NCI-H1694 (cell line): ENCODE data around the gene HGF.
"Not testable (repeated sequence)": the region's sequence is repeated elsewhere in the genome, so short reads cannot be mapped to it uniquely, and the experiment has no call there.

Experiments used
- DNase-seq: peaks from one replicate; lab custom pipeline; 2025; lab: John Stamatoyannopoulos, UW

Gene HGF

DNA sequence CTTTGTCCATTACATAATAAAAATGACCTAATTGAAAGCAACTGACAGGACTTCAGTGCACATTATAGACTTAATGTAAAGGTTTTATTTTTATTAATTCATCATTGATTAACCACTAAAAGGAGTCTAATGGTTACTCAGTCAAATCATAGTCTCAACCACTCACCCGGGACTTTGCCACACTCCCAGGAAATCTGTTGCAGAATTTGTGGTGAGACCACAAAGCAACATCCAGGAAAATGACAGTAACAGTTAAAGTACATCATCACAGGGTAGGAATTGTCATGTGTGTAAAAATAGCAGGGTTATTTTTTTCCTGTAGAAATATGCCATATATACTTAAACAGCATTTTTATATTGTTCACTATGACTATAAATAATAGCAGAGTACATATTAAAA is 6.3 kb upstream of the HGF start:
- DNase-seq: no peak

DNA sequence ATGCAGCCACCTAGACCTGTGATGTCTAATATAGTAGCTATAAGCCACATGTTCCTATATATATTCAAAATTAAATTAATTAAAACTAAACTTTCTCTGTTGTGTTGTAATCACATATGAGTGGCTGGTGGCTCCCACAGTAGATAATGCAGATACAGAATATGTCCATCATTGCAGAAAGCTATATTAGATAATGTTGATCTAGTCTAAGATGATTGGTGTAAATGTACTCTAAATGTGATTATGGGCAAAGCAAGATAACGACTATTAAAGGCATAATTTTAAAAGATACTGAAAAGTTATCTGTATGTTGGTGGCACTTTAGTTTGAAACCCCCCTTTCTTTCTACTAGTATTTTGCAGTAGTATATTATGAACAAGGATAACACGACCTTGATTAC is 5.7 kb upstream of the HGF start:
- DNase-seq: no peak

DNA sequence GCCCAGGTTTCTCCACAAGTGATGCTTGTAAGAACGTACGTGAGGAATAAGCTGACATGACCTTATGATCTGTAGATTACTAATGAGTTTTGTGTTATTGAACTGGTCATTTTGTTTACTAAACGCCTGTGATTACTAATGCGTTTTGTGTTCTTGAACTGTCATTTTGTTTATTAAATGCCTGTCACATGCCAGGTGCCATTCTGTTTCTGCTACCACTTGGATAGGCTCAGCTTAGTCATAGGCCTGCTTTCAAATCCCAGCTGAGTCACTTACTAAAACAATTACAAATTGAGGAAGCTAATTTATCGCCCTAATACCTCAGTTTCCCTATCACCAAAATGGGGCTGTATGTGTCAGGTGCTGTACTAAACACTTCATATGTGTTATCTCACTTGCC is 4.7 kb upstream of the HGF start:
- DNase-seq: no peak

DNA sequence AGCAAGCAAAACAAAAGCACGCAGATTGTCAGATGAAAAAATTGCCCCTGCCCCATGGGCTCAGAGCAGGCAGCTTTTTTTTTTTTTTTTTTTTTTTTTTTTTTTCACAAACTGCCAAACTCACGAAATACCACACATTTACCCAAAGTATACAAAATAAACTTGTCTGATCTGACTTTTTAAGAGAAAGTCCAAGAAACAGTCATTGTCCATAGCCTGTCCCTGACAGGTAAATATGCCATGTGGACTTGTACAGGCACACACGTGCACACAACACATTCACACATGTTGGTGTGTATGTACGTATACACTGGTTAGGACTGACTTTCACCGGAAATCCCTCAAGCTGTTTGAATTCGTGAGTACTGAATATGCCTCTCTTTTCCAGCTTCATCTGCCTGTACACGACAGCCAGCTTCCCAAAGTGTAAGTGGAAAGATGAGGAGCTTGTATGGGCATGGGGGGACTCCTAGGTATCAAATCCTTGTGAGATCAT is 929 bp upstream of the HGF start:
- no peak for DNase-seq

DNA sequence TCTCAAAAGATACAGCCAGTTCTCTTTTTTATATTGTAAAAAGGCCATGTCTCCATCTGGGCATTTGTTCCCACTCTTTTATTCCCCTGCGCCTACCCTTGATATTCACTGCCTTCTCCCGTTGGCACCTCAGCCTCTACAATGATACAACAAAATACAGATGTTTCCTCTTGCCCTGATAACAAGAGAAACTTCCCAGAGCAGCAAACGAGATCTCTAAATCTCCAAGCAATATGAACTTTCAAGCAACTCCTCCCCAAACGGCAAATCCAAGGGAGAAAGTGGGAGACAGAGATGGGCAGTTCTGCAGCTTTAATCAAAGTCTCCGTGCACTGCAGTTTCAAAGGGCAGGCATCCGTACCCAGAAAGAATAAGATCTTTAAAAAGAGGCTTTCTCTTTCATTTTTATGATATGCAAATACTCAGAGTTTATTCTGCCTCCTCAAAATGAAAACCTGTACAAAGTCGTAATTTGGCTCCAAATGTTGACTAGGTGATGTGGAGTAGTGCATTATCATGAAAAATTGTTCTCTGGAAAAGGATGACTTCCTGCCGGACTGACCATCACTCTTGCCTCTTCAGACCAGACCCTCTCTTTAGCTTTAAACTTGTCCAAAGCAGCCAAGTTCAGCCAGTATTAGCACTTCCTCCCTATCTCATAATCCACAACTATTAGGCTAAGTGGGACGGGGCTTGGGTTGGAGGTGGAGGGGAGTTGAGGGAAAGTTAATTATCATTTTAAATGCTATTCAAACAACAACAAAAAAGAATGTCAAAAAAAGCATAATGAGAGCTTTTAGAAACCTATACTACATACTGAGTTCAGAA is 682 bp downstream of the HGF start:
- DNase-seq: no peak

DNA sequence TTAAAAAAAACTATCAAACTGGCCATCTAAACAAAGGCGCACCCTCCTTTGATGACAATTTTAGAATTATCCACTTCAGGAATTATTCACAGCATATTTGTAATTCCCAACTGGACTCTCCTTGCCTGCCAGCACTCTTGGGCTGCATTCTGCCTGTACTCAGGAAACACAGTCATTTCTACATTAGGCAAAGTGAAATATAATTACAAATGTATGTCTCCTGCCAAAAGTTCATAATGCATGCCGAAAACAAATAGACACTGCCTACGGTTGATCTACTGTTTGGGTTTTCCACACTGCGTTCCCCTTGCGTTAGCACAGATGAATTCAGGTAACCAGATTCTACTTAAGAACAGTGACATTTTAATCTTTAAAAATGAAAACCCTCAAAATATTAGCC is 1.9 kb downstream of the HGF start:
- DNase-seq: no peak

DNA sequence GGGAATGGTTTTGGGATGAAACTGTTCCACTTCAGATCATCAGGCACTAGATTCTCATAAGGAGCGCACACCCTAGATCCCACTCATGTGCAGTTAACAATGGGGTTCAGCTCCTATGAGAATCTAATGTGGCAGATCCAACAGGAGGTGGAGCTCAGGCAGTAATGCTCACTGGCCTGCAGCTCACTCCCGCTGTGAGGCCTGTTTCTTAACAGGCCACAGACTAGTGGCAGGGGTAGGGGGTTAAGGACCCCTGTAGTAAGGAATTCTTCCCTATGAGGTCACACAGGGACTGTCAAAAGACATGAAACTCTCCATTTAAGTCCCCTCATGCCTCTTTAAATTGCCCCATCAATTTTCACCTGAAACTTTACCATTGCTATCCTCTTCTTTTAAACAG is 8.0 kb downstream of the HGF start:
- no peak for DNase-seq

DNA sequence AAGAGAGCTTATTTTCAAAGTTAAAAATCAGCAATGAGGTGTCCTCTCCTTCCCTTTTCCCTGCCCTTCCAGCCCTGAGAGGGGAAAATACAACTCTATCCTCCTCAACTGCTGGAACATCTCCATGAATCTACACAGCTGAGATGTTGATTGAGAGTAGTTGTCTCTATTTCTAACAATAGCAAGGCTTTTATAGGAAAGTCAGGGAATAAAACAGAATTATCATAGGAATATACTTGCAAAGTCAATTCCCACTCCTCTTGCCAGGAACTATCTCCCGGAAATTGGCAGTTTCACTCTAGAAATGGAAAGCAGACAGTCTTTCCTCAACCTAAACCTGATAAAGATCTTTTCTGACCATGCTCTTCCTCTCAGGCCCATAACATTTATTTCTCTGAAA is 8.8 kb downstream of the HGF start:
- DNase-seq: no peak

DNA sequence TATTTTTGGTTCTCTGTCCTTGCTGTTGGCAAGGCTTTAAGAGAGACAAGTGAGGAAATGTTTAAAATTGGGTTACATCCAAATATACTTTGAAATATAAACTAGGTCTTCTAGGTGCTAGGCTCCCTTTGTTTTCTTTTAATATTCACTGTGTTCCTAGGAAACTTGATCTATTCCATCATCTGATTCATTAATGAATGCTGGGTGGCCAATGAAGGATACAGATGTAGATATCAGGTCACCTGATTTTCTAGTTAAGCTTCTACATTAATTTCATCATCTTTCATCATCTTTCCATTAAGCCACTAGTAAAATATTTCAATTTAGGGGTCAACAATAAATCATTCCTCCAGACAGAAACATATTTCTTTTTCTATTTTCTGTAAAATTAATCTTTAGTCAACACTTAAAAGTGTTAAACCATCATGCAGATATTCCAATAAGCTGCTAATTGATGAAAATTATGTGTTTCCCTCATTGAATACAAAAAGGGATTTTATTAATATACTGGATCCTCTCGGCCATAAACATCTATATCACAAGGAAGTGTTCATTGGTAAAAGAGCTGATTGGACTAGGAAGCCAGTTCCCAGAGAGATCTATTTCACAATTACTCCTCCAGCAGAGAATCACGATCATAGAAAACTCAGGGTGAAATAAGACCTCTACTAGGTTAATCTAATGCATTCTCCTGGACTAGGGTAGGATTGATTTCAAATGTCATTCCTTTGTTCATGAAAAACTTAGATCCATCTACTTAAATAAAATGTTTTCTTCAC is 14.7 kb downstream of the HGF start:
- no peak for DNase-seq

DNA sequence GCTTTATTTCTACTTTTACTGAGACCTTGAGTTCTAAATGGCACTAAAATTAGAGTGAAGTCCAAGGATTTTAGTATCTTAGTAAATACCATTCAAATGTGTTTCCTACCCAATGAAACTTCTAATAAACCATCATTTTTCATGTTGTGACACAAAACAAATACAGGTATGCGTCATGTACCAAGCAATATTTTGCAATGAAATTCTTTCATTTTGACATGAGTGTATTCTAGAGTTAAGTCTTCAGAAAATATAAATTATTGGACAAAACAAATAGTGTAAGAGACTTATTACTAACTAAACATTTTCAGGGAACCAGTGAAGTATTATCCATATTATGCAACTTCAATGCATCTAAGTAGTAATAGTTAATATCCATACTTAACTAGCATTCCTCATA is 16.5 kb downstream of the HGF start:
- no peak for DNase-seq

DNA sequence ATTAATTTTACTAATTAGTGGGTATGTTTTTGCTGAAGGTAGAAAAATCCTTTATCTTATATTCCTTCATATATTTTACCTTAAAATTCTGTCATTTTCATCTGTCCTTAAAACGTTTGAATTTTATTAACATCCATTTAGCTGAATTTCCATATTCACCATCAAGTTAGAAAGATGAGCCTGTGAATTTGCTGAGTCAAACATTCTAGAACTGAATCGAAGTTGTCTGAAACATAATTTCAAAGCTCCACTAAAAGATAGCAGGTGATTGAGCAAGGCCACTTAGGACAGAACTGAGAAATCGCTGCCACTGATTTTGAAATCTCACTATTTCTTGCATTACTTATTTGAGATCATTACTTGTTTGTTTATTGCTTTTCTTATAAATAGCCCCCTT is 17.5 kb downstream of the HGF start:
- no peak for DNase-seq

DNA sequence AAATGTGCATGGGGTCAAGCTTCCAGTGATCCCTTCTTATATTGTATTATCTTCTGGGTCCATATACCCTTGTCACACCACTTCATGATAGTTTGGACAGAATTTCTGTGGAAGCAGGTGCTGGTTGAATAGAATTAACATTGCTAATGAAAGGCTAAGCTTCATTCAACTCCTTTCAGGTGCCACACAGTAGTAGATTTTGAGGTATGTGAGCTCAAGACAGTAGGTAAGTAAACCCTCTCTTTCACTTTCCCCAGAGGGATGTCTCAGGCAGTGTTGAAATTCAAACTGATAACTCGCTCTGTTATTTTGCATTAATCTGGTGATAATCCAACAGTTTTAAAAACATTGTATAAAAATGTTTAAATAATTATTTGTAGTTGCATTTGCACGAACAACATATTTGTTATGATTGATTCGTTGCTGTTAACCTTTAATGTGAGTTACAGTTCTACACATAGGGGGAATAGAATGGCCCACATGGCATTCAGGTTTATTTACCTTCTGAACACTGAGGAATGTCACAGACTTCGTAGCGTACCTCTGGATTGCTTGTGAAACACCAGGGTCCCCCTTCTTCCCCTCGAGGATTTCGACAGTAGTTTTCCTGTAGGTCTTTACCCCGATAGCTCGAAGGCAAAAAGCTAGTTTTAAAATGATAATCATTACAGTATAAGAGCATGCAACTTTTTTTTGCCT is 18.1 kb downstream of the HGF start:
- no peak for DNase-seq

DNA sequence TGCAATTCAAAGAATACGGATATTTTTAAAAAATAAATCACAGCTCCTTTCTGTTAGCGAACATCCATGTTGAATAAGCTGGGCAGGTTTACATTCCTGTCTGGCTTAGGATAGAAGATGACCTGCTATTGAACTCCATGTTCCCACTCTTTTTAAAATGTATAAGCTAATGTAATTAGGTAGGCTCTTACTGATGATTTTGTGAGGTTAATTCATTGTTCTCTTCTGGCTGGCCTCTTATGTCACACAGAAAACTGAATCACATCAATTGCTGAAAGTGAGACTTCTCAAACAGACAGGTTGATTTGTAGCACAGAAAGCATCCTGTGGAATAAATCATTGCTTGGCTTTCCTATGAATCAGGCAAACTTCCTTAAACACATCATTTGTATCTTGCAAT is 24.2 kb downstream of the HGF start:
- no peak for DNase-seq

DNA sequence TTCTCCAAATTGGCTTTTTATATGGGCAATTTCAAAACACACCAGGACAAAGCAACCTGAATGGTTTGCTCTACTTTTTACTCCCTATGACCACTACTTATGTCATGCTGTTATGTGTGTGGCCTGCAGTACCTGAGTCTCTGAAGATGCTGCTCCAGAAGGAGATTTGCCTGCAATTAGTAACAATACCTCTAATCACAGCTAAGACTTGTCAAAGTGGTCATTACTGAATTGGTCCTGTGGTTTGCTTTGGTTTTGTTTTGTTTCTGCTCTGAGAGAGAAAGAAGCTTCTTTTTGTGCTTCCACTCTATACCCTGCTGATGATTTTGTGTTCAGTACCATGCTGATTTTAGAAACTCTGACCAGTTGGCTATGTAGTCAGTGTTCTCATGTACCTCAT is 25.5 kb downstream of the HGF start:
- DNase-seq: no peak

DNA sequence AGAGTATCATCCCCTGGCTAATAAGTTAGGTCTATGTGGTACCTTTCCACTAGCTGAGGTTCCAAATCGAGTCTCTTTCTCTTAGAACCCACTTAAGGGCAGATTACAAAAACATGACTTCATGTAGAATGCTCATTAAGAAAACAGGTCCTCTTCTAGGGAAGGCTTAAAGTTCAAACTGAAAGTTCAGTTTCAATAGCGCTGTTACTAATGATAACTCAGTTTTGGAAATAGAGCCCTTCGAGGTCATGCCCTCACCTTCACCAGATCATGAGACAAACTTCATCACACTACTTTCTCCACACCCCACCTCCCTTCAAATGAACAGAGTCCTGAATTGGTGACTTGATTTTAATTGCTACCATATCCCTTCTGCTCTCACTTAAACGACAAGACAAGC is 26.2 kb downstream of the HGF start:
- DNase-seq: no peak

DNA sequence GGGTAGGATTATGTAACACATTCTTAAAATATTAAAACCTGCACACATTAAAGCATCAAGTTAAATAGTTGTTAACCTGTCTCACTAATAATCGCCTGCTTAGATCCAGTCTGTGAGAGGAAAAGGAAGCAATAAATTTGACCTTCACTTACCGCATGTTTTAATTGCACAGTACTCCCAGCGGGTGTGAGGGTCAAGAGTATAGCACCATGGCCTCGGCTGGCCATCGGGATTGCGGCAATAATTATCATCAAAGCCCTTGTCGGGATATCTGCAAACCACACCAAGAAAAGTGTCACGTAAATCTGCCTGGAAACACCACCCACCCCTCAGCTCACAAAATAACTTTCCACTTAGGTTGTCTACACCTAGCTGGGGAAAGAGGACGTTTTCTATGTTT is 26.6 kb downstream of the HGF start:
- no peak for DNase-seq

DNA sequence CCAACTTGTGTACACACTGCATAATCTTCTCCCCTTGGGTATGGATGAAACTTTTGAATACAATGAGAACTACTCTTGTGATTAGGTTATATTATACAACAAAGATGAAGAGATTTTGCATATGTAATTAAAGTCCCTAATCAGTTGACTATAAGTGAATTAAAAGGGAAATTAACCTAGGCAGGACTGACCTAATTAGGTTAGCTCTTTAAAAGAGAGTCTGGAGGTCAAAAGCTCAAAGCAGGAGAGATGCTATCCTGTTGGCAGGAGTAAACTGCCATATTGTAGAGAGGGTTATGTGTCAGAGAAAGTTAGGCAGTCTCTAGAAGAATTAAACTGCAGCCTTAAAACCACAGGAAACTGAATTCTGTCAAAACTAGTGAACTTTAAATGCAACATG is 29.4 kb downstream of the HGF start:
- no peak for DNase-seq

DNA sequence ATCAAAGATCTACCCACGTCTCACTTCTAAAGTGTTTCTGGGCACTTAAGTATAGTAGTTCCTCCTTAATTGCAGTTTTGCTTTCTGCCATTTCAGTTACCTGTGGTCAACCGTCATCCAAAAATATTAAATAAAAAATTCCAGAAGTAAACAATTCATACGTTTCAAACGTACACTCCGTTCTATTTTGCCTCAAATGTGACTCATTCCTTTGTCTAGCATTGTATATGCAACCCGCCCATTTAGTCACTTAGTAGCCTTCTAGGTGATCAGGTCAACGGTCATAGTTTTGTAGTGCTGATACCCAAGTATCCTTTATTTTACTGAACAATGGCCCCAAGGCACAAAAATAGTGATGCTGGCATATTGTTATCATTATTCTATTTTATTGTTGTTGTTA is 33.8 kb downstream of the HGF start:
- no peak for DNase-seq

DNA sequence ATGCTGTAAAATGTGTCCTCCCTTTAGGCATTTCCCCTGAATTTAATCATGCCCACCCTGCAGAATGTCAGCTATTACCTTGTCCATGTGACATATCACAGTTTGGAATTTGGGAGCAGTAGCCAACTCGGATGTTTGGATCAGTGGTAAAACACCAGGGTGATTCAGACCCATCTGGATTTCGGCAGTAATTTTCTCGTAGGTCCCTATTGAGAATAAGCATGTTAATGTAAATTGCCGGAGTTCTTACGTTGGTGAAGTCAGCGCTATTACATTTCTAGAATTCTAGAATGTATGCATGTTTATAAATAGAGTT is 44.1 kb downstream of the HGF start:
- DNase-seq: no peak

DNA sequence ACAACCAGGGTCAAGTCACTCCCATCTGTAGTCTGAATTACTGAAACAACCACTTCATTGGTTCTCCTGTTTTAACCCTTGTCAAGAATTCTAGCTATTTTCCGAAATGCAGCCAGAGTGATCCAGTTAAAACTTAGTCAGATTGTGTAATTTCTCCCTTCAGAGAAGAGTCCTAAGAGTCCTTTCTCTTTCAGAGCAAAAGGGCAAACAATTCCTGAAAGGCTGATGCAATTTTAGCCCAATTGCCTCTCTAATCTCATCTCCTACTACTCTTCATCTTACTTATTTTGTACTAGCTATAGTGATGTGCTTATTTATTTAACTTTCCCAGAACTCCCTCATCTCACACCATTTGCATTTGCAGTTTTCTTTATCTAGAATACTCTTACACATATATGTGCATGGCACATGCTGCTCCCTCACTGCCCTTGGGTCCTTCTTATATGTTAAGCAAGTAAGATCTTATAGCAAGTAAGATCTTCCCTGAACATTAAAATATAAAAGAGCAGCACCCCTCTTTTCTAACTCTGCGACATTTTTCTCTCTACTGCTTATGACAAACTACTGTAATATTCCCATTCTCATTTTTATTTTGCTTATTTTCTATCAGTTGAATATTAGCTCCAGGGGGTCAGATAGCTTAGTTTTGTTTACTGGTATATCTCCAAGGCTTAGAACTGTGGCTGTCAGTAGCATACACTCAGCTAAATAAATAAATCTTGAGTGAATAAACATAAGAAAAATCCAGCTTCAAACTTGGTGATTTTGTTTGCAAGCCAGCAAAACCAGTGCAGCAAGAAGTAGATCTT is 44.6 kb downstream of the HGF start:
- DNase-seq: no peak

DNA sequence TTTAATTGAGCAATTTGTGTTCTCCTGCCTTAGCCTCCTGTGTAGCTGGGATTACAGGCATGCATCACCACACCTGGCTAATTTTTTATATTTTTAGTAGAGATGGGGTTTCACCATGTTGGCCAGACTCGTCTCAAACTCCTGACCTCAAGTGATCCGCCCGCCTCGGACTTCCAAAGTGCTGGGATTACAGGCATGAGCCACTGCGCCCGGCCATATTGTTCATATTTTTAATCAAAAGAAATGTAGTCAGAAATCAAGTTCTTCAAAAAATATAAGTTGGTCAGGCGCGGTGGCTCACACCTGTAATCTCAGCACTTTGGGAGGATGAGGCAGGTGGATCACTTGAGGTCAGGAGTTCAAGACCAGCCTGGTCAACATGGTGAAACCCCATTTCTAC is 47.6 kb downstream of the HGF start:
- not testable (repeated sequence) for DNase-seq

DNA sequence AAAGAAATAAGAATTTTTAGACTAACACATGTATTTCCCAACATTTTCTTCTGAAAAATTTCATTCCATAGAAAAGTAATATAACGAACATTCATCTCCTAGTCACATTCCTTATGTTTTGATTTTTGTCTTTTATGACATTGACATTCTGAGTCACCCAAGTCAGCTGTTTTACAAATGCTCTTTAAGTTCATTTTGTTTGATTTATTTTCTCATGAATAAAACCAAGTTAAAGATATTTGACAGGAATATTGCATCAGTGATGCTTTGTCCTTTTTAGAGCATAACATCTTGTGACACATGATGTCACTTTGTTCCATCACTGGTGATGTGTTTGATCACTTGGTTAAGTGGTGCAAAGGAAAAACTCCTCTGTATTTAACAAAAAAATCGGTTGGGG is 48.4 kb downstream of the HGF start:
- DNase-seq: no peak
